GM21528 (cell line): Measurements from ENCODE around the gene PRDM9.
"Not testable (repeated sequence)": the region's sequence is repeated elsewhere in the genome, so short reads cannot be mapped to it uniquely, and the experiment has no call there.

ENCODE experiments used
- ATAC-seq: cut with Tn5 transposase; IDR thresholded peaks from one replicate; pipeline ENCODE4 v1.9.1; 2021; ENCODE audit warnings: mild to moderate bottlenecking, moderate library complexity; ENCODE audit not compliant: unreplicated experiment, low FRiP score

Gene PRDM9

GRCh38 chr5:23507278-23507685, at the start of gene PRDM9:
PRDM9 (plus strand) TSS chr5:23507609; CDS start chr5:23509034, 1,425 bp downstream.
- ATAC-seq = no peak

- no peak for ATAC-seq
Measured at GRCh38 chr5:23457780-23458179, 49.6 kb upstream of the PRDM9 start.

- no peak for ATAC-seq
Measured at GRCh38 chr5:23459214-23459613, 48.2 kb upstream of the PRDM9 start.

GRCh38 chr5:23461576-23461975, 45.8 kb upstream of the PRDM9 start:
- no peak for ATAC-seq

GRCh38 chr5:23466401-23466912, 41.0 kb upstream of the PRDM9 start:
- ATAC-seq = no peak

- no peak for ATAC-seq
Measured at GRCh38 chr5:23468658-23469057, 38.8 kb upstream of the PRDM9 start.

- no peak for ATAC-seq
Measured at GRCh38 chr5:23473915-23474314, 33.5 kb upstream of the PRDM9 start.

GRCh38 chr5:23474315-23474714, 33.1 kb upstream of the PRDM9 start:
- no peak for ATAC-seq

- no peak for ATAC-seq
Measured at GRCh38 chr5:23476580-23476979, 30.8 kb upstream of the PRDM9 start.

- no peak for ATAC-seq
Measured at GRCh38 chr5:23482642-23483041, 24.8 kb upstream of the PRDM9 start.

GRCh38 chr5:23483090-23483489, 24.3 kb upstream of the PRDM9 start:
- ATAC-seq = no peak

GRCh38 chr5:23484096-23484495, 23.3 kb upstream of the PRDM9 start:
- no peak for ATAC-seq

GRCh38 chr5:23486227-23486626, 21.2 kb upstream of the PRDM9 start:
- not testable (repeated sequence) for ATAC-seq

GRCh38 chr5:23490993-23491392, 16.4 kb upstream of the PRDM9 start:
- no peak for ATAC-seq

- ATAC-seq = no peak
Measured at GRCh38 chr5:23494558-23494957, 12.9 kb upstream of the PRDM9 start.

- ATAC-seq = no peak
Measured at GRCh38 chr5:23496576-23496975, 10.8 kb upstream of the PRDM9 start.

- no peak for ATAC-seq
Measured at GRCh38 chr5:23506329-23507236, 826 bp upstream of the PRDM9 start.

- ATAC-seq = not testable (repeated sequence)
Measured at GRCh38 chr5:23510434-23510833, 3.0 kb downstream of the PRDM9 start.

- ATAC-seq = no peak
Measured at GRCh38 chr5:23522553-23522952, 15.1 kb downstream of the PRDM9 start.

- no peak for ATAC-seq
Measured at GRCh38 chr5:23523031-23523430, 15.6 kb downstream of the PRDM9 start.

- ATAC-seq = no peak
Measured at GRCh38 chr5:23523998-23524397, 16.6 kb downstream of the PRDM9 start.

- no peak for ATAC-seq
Measured at GRCh38 chr5:23525751-23526150, 18.3 kb downstream of the PRDM9 start.
